Measurements from ENCODE around the gene BICRA. TPM values are rescaled to one million over a fixed set of nuclear protein-coding genes. Genes with fewer than 3 reads are reported as not detected.

The BICRA gene
- total RNA-seq, 1 experiment from 2014 or later: 29.3 TPM

DNA sequence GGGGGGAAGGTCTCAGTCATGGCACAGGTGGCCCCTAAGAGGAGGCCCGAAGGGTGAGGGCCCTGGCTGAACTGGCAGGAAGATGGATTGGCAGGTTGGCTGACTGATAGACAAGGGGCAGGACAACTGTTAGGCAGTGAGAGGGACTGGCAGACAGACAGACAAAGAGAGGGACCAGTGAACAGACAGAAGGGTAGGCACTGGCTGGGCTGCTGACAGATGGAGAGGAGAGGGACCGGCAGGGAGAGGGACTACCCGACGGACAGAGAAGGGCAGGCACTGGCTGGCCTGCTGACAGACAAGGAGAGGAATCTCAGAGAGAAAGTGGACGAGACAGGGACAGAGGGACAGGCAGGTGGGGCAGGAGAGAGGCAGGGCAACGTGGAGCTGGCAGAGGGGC lies 72.5 kb downstream of the BICRA start:
- Mint-ChIP-seq H3K36me3 (ENCODE audit: insufficient read depth in 1 of 3, low read depth in 3 of 3) (peaks cover 18 to 47% (median 35%) of the 10 kb centered on the region in 3 experiments; a peak in 6 of 7 replicates), H3K9me3 (no peaks in the 10 kb centered on the region), H3K27me3 (ENCODE audit: low read depth) (no peaks in the 10 kb centered on the region), H3K4me3 (no peak overlapping the region), H3K4me1 (no peaks in the 10 kb centered on the region), H3K27ac (peak overlapping the region; percentile 32 to 96 (median 83); a peak in 5 of 7 replicates)
- no peak overlapping the region for H3T11ph ChIP-seq (ENCODE audit: low read length)
- H3K27me3 ChIP-seq (ENCODE audit: insufficient read depth, low read length): no peaks in the 10 kb centered on the region
- H3K18ac ChIP-seq (ENCODE audit: insufficient read length, low read depth, low read length): no peak overlapping the region
- TF ChIP-seq, protein P1, sequence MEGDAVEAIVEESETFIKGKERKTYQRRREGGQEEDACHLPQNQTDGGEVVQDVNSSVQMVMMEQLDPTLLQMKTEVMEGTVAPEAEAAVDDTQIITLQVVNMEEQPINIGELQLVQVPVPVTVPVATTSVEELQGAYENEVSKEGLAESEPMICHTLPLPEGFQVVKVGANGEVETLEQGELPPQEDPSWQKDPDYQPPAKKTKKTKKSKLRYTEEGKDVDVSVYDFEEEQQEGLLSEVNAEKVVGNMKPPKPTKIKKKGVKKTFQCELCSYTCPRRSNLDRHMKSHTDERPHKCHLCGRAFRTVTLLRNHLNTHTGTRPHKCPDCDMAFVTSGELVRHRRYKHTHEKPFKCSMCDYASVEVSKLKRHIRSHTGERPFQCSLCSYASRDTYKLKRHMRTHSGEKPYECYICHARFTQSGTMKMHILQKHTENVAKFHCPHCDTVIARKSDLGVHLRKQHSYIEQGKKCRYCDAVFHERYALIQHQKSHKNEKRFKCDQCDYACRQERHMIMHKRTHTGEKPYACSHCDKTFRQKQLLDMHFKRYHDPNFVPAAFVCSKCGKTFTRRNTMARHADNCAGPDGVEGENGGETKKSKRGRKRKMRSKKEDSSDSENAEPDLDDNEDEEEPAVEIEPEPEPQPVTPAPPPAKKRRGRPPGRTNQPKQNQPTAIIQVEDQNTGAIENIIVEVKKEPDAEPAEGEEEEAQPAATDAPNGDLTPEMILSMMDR (conservative IDR thresholded peaks at IDR 0.05): no peak
- H2BK20ac ChIP-seq (ENCODE audit: low read depth, low read length, poor library complexity, severe bottlenecking): no peak overlapping the region
- no peaks in the 10 kb centered on the region for H3K79me1 ChIP-seq (ENCODE audit: insufficient read depth, low read depth, low read length, poor library complexity, severe bottlenecking)
- no peak overlapping the region for H3K4ac ChIP-seq (ENCODE audit: low read depth, low read length)
- H4K8ac ChIP-seq (replicated peaks; ENCODE audit: insufficient read length, low read depth, low read length): no peak overlapping the region
- H4K5ac ChIP-seq (ENCODE audit: insufficient read length, low read depth, low read length): no peak overlapping the region
- H2BK15ac ChIP-seq (ENCODE audit: low read depth, low read length): no peak overlapping the region
- H4K91ac ChIP-seq (ENCODE audit: insufficient read length, low read depth, low read length): no peak overlapping the region
- H2AK5ac ChIP-seq (ENCODE audit: insufficient read length, low read length): no peak overlapping the region
- H3K23ac ChIP-seq (ENCODE audit: insufficient read length, low read depth, low read length): no peak overlapping the region
- no peaks in the 10 kb centered on the region for H3K4me1 ChIP-seq (ENCODE audit: insufficient read depth, low read length)
- DNase-seq: no peak
- H3K9me3 ChIP-seq (ENCODE audit: control insufficient read depth, low read depth, low read length): no peaks in the 10 kb centered on the region
- no peak overlapping the region for H2AFZ ChIP-seq (ENCODE audit: low read length)
- H4K20me1 ChIP-seq (ENCODE audit: control insufficient read depth, insufficient read depth, insufficient read length): no peaks in the 10 kb centered on the region
- no peak overlapping the region for H3K56ac ChIP-seq (ENCODE audit: insufficient read length, low read depth, low read length)
- no peaks in the 10 kb centered on the region for H3K23me2 ChIP-seq (ENCODE audit: insufficient read length, low read depth, low read length, poor library complexity, severe bottlenecking)
- H3K27ac ChIP-seq (ENCODE audit: insufficient read length, low read depth, low read length): no peak overlapping the region
- H3K14ac ChIP-seq (ENCODE audit: insufficient read depth, low read length): no peak overlapping the region
- H3K79me2 ChIP-seq (ENCODE audit: insufficient read depth, low read length): no peaks in the 10 kb centered on the region
- no CpG with 5 or more reads among the region's 6 CpGs for WGBS (ENCODE audit: extremely low coverage, insufficient read length, low lambda C conversion rate)
- no peak overlapping the region for H2BK120ac ChIP-seq (ENCODE audit: low read depth, low read length, poor library complexity, severe bottlenecking)
- no peak overlapping the region for H3K9ac ChIP-seq (ENCODE audit: extremely low read depth, insufficient read length, low read length)
- no peak overlapping the region for H3K4me2 ChIP-seq (ENCODE audit: insufficient read depth, insufficient read length, low read length)
- H2BK5ac ChIP-seq (ENCODE audit: insufficient read length, low read length): no peak overlapping the region
- H2BK12ac ChIP-seq (ENCODE audit: insufficient read length, low read depth, low read length): no peak overlapping the region

Measured in H9 (cell line).